ENCODE measurements around the gene ENG. TPM values are rescaled to one million over a fixed set of nuclear protein-coding genes. Genes with fewer than 3 reads are reported as not detected.

Gene ENG
- polyA plus RNA-seq, 3 donors = 74.0 to 99.8 (median 89.8) TPM

DNA sequence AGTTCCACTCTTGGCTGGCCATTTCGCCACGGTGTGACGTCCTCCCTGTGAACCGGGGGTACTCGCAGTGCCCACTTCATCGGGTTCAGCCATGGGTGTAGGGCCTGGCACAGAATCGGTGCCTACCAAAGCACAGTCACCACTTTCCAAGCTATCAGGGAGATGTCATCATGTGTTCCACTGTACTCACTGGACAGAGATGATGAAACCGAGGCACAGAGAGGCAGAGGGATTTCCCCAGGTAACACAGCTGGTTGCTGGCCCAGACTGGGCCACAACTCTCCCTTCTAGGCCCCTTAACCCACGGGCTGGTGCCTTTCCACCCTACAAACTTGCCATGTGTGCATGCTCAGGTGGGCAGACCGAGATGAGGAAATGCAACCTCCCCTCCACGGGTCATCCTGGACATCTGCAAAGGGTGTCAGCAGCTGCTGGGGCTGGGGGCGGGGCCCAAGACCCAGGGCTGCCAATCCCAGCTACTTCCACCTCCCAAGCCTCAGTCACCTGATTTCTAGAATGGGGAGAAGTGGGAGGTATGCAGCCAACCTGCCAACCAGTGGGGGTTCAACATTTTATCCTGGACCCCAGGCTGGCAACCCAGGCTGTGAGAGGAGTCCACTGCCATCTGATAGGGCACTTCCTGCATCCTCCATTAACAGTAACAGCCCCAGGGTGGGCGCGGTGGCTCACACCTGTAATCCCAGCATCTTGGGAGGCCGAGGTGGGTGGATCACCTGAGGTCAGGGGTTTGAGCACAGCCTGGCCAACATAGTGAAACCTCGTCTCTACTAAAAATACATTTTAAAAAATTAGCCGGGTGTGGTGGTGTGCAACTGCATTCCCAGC lies 75.1 kb downstream of the ENG start:
- DNase-seq = no peak

DNA sequence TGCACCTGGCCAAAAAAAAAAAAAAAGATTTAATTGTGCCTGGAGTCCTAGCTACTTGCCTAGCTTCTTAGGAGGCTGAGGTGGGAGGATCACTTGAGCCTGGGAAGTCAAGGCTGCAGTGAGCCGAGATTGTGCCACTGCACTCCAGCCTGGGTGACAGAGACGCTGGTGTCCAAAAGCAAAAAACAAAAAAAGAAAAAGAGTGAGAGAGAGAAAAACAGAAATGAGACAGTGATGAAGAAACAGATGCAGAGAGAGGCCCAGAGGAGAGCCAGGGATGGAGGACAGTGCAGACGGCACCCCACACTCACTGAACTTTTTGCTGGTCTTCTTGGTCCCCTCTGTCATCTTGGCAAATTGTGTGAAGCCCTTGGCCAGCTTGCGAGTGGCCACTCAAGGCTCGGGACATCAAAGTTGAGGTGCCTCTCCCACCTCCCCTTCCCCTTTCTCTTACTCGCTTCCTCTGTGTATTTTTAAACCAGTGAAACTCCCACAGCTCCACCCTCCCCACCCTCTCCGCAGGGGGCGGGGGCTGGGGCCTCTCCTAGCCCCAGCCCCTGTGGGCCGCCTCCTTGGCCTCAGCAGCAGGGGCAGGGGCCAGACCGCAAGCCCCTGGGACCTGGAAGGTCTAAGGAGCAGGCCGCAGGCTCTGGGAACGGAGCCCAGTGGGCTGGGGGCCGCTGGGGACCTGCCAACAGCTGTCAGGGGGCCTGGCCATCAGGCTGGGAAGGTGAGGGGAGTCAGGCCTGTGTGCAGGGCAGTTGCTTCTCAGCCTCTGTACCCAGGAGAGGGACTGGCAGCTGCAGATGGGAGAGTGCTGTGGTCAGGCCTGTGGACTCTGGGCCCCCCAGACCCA lies 76.0 kb downstream of the ENG start, which contains the start of gene SH2D3C:
Gene SH2D3C, minus strand, starts transcription at position 387 of the 856 bp plus-strand sequence. Its CDS starts 39 bp downstream, at position 348.
- no peak for DNase-seq

DNA sequence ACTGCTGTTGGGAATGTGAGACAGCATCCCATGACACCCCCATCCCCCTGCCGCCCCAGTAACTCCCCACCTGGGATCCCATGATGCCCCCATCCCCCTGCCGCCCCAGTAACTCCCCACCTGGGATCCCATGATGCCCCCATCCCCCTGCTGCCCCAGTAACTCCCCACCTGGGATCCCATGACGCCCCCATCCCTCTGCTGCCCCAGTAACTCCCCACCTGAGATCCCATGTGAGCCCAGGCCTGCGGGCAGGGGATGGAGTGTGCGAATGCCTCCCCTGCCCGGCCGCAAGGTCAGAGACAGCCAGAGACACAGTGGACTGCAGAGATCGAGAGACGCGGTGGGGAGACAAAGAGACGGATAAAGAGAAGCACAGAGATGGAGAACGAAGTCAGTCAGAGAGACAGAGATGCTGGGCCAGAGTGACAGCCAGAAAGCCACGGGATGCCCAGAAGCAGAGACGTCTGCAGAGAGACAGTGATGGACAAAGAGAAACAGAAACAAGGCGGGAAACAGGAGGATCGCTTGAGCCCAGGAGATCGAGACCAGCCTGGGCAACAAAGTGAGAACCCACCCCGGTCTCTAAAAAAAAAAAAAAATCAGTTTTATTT lies 77.0 kb downstream of the ENG start:
- no peak for DNase-seq

DNA sequence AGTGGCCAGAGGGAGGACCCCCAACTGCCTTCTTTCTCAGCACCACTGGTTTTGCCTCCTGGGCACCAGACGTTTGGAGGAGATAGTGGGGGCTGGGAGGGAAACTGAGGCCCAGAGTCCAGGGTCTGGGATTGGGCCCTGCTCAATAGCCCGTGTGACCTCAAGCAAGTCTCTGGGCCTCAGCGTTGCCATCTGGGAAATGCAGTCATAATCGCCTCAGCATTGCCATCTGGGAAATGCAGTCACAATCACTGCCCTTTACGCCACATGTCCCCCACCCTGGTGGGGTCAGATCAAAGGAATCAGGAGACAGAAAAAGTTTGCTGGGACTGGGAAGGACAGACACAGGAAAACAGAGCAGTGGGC lies 77.6 kb downstream of the ENG start:
- no peak for DNase-seq

DNA sequence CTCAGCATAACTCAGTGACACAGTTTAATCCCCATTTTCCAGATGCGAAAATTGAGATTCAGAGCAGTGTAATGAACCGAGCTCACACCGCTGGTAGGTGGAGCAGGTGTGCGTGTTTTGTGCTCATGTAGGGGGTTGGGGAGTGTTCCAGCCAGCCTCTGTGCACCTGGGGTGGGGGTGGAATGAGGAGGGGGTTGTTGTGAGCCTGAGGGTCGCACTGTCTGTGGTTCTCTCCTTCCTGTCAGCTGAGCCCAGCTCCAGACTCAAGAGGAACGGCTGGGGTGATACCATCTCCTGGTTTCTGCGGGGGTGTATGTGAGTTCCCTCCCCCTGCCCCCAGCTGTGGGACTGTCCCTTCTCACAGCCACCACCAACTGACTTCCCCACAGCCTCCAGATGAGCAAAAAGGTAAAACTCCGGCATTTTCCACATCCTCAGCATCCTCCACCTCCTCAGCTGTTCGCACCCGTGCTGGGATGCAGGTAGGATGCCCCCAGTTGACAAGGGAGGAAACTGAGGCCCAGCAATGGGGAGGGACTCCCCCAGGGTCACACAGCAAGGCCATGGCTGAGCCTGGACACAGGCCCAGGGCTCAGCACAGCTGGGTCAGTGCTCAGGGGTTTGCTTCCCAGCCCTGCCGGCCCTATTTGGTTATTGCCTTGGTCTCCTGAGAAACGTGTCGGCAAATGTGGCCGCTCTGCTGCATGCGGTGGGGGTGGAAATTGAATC lies 78.1 kb downstream of the ENG start:
- no peak for DNase-seq

DNA sequence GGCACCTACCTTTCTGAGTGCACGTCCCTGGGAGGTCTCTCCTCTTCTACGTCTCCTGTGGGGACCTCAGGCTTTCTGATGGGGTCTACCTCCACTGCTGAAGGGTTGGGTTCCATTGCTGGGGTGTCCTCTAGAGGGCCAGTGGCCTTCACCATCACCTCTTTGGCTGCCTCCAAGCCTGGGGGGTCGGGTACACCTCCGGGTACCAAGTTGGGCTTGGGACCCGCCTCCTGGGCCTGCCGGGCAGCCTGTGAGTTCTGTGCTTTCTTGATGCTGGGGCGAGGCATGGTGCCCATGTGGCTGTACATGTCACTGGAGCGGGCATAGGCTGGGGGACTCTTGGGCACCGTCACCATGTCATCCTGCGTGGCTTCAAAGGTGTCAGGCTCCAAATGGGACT lies 80.5 kb downstream of the ENG start:
- no peak for DNase-seq

DNA sequence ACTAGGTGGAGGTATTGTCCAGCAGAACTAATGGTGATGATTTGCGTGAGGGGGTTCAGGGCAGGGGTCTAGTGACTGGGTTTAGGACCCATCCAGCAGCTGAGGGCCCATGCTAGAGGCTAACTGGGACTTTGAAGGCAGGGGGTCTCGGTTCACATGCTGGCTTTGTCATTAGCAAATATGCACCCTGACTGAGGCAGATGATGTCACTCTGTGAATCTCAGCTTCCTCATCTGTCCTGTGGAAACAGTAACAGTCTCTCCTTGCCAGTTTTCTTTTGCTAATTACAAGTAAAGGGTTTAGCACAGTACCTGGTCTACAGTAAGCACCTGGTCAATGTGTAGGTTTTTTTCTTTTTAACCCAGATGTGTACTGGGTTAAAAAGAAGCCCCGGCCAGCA lies 81.2 kb downstream of the ENG start:
- no peak for DNase-seq

DNA sequence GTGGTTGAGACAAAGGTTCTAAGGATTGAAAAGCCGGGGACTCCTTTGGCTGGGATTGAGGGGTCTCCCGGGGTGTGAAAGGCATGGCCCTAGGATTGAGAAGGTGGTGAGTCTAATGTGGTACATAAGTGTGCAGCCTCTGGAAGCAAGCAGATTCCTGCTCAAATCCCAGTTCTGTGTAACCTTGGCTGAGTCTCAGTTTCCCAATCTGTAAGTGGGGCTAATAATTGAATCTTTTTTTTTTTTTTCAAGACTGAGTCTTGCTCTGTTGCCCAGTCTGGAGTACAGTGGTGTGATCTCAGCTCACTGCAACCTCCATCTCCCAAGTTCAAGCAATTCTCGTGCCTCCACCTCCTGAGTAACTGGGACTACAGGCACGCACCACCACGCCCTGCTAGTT lies 81.9 kb downstream of the ENG start:
- DNase-seq = no peak

DNA sequence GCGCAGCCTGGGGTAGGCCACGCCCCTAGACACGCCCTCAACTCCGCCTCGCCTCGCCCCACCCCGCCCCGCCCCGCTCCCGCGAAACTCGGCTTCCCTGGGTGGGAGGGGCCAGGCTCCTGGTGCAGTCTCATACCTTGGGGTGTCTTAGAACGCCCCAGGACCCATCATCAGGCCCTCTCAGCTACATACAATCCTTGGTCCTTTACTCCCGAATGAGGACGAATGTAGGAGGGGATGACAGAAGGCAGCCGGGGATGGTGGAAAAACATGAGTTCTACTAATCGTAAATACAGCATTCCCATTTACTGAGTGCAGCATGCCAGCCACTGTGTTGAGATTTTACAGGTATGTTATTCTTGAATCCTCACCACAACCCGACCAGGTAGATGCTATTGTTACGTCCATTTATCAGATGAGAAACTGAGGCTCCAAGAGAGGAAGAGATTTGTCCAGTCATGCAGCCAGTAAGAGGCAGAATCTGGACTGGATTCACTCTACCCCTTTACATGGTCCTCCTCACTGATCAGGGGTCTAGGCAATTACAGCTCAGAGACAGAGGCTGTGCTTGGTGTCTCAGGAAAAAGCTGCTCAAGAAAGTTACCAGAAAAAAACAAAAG lies 82.8 kb downstream of the ENG start:
- DNase-seq = no peak

DNA sequence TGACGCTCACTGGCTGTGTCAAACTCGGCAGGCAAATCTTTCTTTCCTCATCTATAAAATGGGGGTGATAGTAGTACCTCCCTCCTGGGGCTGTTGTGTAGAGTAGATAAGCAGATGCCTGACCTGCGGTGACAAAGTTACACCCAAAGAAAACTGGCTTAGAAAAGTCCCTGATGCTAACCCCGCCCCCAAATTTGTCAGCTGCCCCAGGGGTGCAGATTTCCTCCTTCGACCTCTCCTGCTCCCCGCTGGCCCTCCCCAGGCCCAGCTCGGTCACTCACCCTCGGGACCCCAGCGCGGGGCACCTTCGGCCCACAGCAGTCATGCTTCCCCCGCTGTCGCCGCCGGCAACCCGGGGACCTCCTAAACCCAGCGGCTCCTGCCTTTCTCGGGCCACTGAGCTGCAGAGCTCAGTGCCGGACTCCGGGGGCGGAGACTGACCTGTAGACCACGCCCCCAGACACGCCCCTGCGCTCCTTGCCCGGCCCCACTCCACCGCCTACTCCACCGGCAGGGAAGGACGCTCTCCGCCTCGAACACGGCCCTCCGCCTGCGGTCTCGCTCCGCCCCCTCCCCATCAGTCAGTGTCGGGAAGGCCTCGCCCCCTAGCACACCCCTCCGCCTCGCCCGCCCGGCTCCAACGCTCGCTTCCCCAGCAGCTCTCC lies 83.4 kb downstream of the ENG start:
- DNase-seq = peak; percentile 97

DNA sequence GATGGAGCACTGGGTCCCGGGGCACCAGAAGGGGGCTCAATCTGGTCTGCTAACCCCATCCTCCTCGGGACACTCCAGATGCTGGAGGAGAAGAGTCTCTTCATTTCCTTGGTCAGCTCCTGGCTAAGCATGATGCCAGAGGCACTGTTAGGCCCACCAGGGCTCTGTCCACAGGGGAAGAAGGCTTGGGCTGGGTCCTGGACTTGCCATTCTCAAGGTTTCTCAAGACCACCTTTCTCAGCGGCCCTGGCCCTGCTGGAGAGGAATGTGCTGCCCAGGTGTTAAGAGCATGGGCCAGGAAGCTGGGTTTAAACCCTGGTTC lies 83.9 kb downstream of the ENG start:
- no peak for DNase-seq

DNA sequence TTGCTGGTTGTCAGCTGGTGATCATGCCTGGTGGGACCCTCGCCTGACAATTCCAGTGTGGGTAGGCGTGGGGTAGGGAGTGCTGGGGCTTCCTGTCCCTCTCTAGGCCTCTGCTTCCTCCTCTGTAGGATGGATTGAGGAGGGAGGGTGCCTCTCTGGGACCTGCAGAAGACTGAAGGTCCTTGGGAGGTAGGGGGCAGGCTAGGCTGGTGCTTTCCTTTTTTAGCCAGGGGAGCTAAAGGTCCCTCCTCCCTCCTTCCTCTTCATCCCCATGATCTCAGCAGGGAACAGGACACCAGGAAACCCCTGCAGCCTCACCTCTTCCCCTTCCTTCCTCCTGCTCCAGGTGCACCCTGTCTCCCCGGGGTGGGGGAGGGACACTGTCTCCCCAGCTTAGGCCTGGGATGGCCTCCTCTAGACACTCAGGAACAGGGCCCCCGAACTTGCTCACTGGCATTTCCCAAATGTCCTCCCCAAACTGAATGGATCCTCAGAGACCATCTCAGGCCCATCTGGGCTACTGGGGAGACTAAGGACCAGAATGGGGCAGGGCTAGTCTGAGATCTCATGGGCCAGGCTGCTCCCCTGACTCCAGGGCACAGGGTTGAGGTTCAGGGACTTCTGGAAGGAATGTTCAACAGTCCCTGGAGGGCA lies 84.4 kb downstream of the ENG start:
- DNase-seq = no peak

DNA sequence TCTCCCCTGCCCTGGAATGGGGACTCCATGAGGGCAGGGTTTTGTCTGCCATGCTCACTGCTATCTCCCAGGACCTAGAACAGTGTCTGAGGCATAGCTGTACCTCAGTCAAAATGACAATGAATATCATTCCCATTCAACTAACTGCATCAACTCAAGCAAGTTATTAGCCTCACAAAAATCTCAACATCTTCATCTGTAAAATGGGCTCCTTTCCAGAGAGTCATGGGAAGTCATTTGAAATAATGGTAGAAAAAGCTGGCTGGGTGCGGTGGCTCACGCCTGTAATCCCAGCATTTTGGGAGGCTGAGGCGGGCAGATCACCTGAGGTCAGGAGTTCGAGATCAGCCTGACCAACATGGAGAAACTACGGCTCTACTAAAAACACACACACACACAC lies 85.4 kb downstream of the ENG start:
- DNase-seq = no peak

DNA sequence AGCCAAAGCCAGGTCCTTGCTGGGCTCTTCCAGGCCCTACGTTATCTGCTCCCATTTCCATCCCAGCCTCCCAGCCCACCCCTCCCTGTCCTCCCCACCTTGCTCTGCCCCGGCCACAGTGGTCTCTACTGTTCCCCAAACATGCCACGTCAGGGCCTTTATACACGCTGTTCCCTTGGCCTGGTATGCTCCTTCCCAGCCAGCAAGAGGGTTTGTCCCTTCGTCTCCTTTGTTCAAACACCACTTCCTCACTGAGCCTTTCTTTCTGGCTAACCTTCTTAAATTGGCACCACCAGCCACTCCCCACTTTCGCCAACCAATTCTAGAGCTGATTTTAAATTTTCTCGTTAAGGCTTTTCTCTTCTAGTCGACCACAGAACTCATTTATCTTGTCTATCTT lies 85.8 kb downstream of the ENG start:
- DNase-seq = no peak

DNA sequence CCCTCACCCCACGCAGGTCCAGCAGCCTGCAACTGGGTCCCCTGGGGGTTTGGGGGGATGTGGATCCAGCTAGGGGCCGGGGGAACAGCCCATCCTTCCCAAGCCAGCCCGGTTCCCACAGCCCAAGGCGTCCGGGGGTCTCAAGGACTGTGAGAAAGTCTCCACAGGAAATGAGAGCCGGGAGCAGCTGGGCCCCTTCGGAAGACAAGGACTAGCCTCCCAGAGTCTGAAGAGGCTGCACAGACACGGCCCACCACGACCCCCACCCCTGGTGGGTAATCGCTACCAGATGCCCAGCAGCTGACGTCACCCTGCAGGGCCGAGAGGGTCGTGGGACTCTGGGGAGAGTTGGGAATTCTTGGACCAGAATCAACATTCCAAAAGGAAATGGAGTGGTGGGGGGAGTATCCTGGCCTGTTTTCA lies 86.5 kb downstream of the ENG start:
- no peak for DNase-seq

DNA sequence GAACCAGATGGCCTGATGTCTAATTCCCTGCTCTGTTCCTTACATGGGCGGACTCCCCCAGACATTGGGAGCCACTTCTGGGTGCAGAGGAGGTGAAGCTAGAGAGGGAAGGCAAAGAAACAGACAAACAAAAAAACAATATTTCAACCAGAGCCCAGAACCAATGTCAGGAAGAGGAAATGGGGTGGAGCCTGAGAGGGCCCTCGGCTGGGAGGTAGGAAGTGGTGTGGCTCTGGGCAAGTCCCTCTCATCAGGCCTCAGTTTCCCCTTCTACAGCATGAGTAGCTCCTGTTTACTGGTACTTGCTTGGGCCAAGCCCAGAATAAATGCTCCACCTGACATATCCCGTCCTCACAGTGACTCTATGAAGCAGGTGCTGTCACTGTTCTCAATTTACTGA lies 87.0 kb downstream of the ENG start:
- no peak for DNase-seq

DNA sequence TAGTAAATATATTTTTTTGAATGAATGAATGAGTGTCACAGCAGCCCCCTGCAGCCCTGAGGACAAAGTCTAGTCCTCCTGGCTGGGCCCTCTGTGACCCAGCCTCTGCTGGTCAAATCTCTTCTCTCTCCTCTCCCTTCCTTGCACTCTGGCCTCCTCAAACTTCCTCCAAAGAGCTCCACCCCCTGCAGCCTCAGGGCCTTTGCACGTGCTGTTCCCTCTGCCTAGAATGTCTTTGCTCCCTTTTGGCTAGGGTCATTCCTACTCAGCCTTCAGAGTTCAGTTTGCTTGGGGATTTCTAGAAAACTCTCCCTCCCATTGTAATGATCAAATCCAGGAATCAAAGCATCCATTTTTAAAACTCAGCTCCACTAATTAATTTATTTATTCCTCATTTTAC lies 89.0 kb downstream of the ENG start:
- no peak for DNase-seq

Measured in renal pelvis (tissue), 4 donors.